ENCODE data around the gene RPP30. TPM values are rescaled to one million over a fixed set of nuclear protein-coding genes. Genes with fewer than 3 reads are reported as not detected.

RPP30 gene
- total and polyA plus RNA-seq, 2 of the 13 experiments (the other 11 are each of a cell fraction or from before 2014, with no cell fraction given), result 27.1 to 65.0 TPM

- TF ChIP-seq HMGXB4 (CRISPR knock-in tag; IDR thresholded peaks at IDR 0.05; ENCODE audit: borderline replicate concordance in 1 of 2, low read depth in 1 of 2) (no peak), ZNF225 (CRISPR knock-in tag; IDR thresholded peaks at IDR 0.05) (no peak), SRY (CRISPR knock-in tag; IDR thresholded peaks at IDR 0.05) (no peak), PAWR (CRISPR knock-in tag; IDR thresholded peaks at IDR 0.05; ENCODE audit: borderline replicate concordance) (no peak), ZBTB33 (CRISPR knock-in tag; IDR thresholded peaks at IDR 0.05) (no peak), SATB2 (CRISPR knock-in tag; IDR thresholded peaks at IDR 0.05) (no peak), RXRA (CRISPR knock-in tag; IDR thresholded peaks at IDR 0.05) (no peak)
Observed at GRCh38 chr10:90945491-90946070, 73.8 kb downstream of the RPP30 start (continued).

Data from HepG2 (cell line).